HG03139 (cell line): ENCODE measurements around the gene MAPKBP1.

ENCODE experiments used
- ATAC-seq: cut with Tn5 transposase; IDR thresholded peaks from one replicate; pipeline ENCODE4 v1.9.1; 2021; ENCODE audit not compliant: unreplicated experiment

MAPKBP1 gene

GRCh38 chr15:41783296-41783695 lies 9.0 kb downstream of the MAPKBP1 start:
- no peak for ATAC-seq

GRCh38 chr15:41788262-41788661 lies 14.0 kb downstream of the MAPKBP1 start:
- no peak for ATAC-seq

GRCh38 chr15:41789236-41789635 lies 15.0 kb downstream of the MAPKBP1 start:
- ATAC-seq = no peak

GRCh38 chr15:41789662-41790061 lies 15.4 kb downstream of the MAPKBP1 start:
- no peak for ATAC-seq

GRCh38 chr15:41790169-41790568 lies 15.9 kb downstream of the MAPKBP1 start:
- no peak for ATAC-seq

- no peak for ATAC-seq
These were observed 16.7 kb downstream of the MAPKBP1 start for GRCh38 chr15:41790756-41791546.

GRCh38 chr15:41791547-41791937 lies 17.3 kb downstream of the MAPKBP1 start:
- ATAC-seq = no peak

GRCh38 chr15:41792000-41792637 lies 17.8 kb downstream of the MAPKBP1 start:
- ATAC-seq = no peak

- no peak for ATAC-seq
These were observed 19.8 kb downstream of the MAPKBP1 start for GRCh38 chr15:41794081-41794480.

GRCh38 chr15:41795996-41796856 lies 21.9 kb downstream of the MAPKBP1 start:
- no peak for ATAC-seq

GRCh38 chr15:41797201-41797944 lies 23.1 kb downstream of the MAPKBP1 start:
- no peak for ATAC-seq

- no peak for ATAC-seq
These were observed 24.6 kb downstream of the MAPKBP1 start for GRCh38 chr15:41798607-41799487.

- ATAC-seq = no peak
These were observed 25.2 kb downstream of the MAPKBP1 start for GRCh38 chr15:41799488-41799805.

GRCh38 chr15:41801185-41801584 lies 26.9 kb downstream of the MAPKBP1 start:
- no peak for ATAC-seq

GRCh38 chr15:41801850-41802455 lies 27.7 kb downstream of the MAPKBP1 start:
- ATAC-seq = no peak

GRCh38 chr15:41804361-41804760 lies 30.1 kb downstream of the MAPKBP1 start:
- ATAC-seq = no peak

- ATAC-seq = no peak
These were observed 30.8 kb downstream of the MAPKBP1 start for GRCh38 chr15:41804916-41805666.

GRCh38 chr15:41805711-41806110 lies 31.4 kb downstream of the MAPKBP1 start:
- no peak for ATAC-seq
